PC-9 (cell line): ENCODE data around the gene DCTN2.

Experiments
- EZH2 ChIP-seq: fragments of 200-600 bp; sonication (generic); IDR thresholded peaks from 2 replicates; pipeline ENCODE4 v1.8.0; 2017; ENCODE audit warnings: antibody characterized with exemption, low read depth
- TF ChIP-seq, protein P1 (sequence below): fragments of 200-600 bp; sonication (generic); conservative IDR thresholded peaks from 2 replicates; pipeline ENCODE4 v1.6.1; 2017; ENCODE audit warnings: mixed run types, antibody characterized with exemption, mild to moderate bottlenecking, moderate library complexity

DNA sequence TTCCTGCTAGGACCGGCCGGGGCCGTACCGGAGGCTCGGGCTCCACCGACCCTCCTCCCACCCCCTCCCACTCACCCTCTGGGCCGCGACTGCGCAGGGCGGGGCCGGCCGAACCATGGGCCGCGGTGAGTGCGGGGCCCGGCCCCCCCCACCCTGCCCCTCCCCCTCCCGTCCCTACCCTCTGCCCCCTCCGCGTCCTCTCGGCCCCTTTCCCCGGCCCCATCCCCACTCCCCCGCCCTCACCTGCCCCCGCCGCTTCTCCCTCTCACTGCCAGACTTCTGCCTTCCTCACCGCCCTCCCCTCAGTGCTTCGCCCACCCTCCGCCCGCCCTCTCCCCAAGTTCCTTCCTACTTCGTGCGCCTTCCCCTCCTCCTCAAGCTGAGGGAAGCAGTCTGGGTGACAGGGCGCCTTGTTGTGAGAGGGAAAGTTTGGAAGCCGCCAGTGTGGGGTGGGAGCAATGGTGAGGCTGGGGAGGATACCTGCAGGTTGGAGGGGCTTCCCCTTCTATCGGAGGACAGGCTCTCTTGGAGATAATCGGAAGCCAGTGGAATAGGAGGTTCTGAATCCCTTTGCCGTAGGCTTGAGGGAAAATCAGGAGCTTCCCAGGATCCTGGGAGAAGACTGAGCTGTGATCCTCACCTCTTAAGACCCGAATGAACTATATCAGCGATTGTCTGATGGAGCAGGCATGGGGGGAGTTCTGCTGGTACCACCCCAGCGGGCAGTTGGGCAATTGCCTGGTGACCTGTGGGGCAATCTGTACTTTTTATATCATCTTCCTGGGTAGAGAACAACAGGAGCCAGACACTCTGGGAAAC lies 23.9 kb downstream of the DCTN2 start:
- TF ChIP-seq, protein P1, sequence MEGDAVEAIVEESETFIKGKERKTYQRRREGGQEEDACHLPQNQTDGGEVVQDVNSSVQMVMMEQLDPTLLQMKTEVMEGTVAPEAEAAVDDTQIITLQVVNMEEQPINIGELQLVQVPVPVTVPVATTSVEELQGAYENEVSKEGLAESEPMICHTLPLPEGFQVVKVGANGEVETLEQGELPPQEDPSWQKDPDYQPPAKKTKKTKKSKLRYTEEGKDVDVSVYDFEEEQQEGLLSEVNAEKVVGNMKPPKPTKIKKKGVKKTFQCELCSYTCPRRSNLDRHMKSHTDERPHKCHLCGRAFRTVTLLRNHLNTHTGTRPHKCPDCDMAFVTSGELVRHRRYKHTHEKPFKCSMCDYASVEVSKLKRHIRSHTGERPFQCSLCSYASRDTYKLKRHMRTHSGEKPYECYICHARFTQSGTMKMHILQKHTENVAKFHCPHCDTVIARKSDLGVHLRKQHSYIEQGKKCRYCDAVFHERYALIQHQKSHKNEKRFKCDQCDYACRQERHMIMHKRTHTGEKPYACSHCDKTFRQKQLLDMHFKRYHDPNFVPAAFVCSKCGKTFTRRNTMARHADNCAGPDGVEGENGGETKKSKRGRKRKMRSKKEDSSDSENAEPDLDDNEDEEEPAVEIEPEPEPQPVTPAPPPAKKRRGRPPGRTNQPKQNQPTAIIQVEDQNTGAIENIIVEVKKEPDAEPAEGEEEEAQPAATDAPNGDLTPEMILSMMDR = 0 out of 2 replicates have a peak, but pooled peaks have one; percentile 16
- no peak for TF ChIP-seq EZH2
